HG02763 (cell line): ENCODE results near the gene TSR2.
"Not testable (repeated sequence)": the region's sequence is repeated elsewhere in the genome, so short reads cannot be mapped to it uniquely, and the experiment has no call there.

Source experiments
- ATAC-seq: cut with Tn5 transposase; IDR thresholded peaks from one replicate; pipeline ENCODE4 v1.9.1; 2021; ENCODE audit warnings: mild to moderate bottlenecking, moderate library complexity; ENCODE audit not compliant: unreplicated experiment

The TSR2 gene

GRCh38 chrX:54470054-54470760, 30.0 kb downstream of the TSR2 start:
- no peak for ATAC-seq

- ATAC-seq = no peak
Measured at GRCh38 chrX:54473993-54474859, 34.0 kb downstream of the TSR2 start.

GRCh38 chrX:54479136-54480111, 39.2 kb downstream of the TSR2 start:
- no peak for ATAC-seq

GRCh38 chrX:54482839-54483593, 42.8 kb downstream of the TSR2 start:
- no peak for ATAC-seq

GRCh38 chrX:54483946-54484345, 43.7 kb downstream of the TSR2 start:
- no peak for ATAC-seq

GRCh38 chrX:54484666-54485065, 44.5 kb downstream of the TSR2 start:
- ATAC-seq = no peak

GRCh38 chrX:54489819-54490218, 49.6 kb downstream of the TSR2 start:
- not testable (repeated sequence) for ATAC-seq

GRCh38 chrX:54492340-54492739, 52.1 kb downstream of the TSR2 start:
- ATAC-seq = no peak

- no peak for ATAC-seq
Measured at GRCh38 chrX:54494166-54494988, 54.2 kb downstream of the TSR2 start.
